Heart left ventricle (tissue), 16 donors: ENCODE data around the gene DLG1. TPM values are rescaled to one million over a fixed set of nuclear protein-coding genes. Genes with fewer than 3 reads are reported as not detected.

Source experiments
- ATAC-seq, 4 donors: fragments of 200-7000 bp; cut with Tn5 transposase; one replicate each; pipeline ENCODE4 v1.9.1; 2020 to 2022; ENCODE audit warnings: moderate library complexity in 4 of 4, mild to moderate bottlenecking in 3 of 4, moderate number of reproducible peaks in 1 of 4
- DNase-seq, 5 donors: peaks; one replicate each; pipeline ENCODE4 v3.0.0-alpha.2; 2020
- H3K27ac ChIP-seq, 12 donors: fragments of 200-600 bp; sonication (generic) in 4 of 12; one replicate each; pipeline versions ENCODE4 v1.5.0 to v1.8.0; 2016 to 2022; ENCODE audit warnings: mild to moderate bottlenecking in 2 of 12
- H3K27me3 ChIP-seq, 9 donors: fragments of 200-600 bp; sonication (generic) in 2 of 9; one replicate each; pipeline versions ENCODE4 v1.5.1 to v1.8.0; 2016 to 2022; ENCODE audit warnings: mild to moderate bottlenecking in 3 of 9
- H3K36me3 ChIP-seq, 9 donors: fragments of 200-600 bp; sonication (generic) in 2 of 9; one replicate each; pipeline versions ENCODE4 v1.5.0 to v1.8.0; 2018 to 2022; ENCODE audit warnings: mild to moderate bottlenecking in 2 of 9
- H3K4me1 ChIP-seq, 12 donors: fragments of 200-600 bp; sonication (generic) in 4 of 12; one replicate each; pipeline versions ENCODE4 v1.5.0 to v1.8.0; 2016 to 2022; ENCODE audit warnings: mild to moderate bottlenecking in 3 of 12
- H3K4me3 ChIP-seq, 12 donors: fragments of 200-600 bp; sonication (generic) in 4 of 12; one replicate each; pipeline versions ENCODE4 v1.5.0 to v1.8.0; 2017 to 2022; ENCODE audit warnings: mild to moderate bottlenecking in 9 of 12, moderate library complexity in 4 of 12
- H3K9me3 ChIP-seq, 12 donors: fragments of 200-600 bp; sonication (generic) in 4 of 12; one replicate each; pipeline versions ENCODE4 v1.5.0 to v1.8.0; 2016 to 2022; ENCODE audit warnings: mild to moderate bottlenecking in 1 of 12
- CTCF ChIP-seq, 12 donors: fragments of 200-600 bp; sonication (generic) in 4 of 12; IDR thresholded peaks; one replicate each; pipeline versions ENCODE4 v1.5.0 to v1.8.0; 2018 to 2022; ENCODE audit warnings: antibody characterized with exemption in 12 of 12, mild to moderate bottlenecking in 5 of 12
- POLR2A ChIP-seq, 2 donors: fragments of 450-650 bp; IDR thresholded peaks; one replicate each; pipeline ENCODE4 v1.6.1; 2017; ENCODE audit warnings: antibody characterized with exemption in 2 of 2, mild to moderate bottlenecking in 2 of 2, moderate library complexity in 2 of 2
- WGBS, 4 donors: extraction: QIAGEN DNeasy Blood & Tissue Kit in 2 of 4; methylation state at CpG; one replicate each; pipeline versions ENCODE4 v1.1.5 to v1.1.7; 2013 to 2018; 5-methylcytosine and 5-hydroxymethylcytosine counted together
- intact Hi-C, 10 donors: fragments of 100-400 bp; cut with DNase I; formaldehyde crosslinking; loops; one replicate each; pipeline versions ENCODE4 v1.11.1 to v1.14.2; 2022
- polyA plus RNA-seq, 2 donors: library from polyadenylated mRNA; stranded (reverse); fragments of 200-250 nt; gene quantifications; one replicate each; pipeline ENCODE4 v1.2.3, GENCODE V29; 2013
- total RNA-seq, 9 donors: library from RNA; depleted of rRNA in 2 of 9; stranded (reverse); fragments of >200 nt in 2 of 9; fragmentation: NEBNext Ultra II Directional in 3 of 9; extraction: Animal tissue kit (Norgen Biotek cat#: 25700) in 3 of 9; gene quantifications; one replicate each; pipeline versions ENCODE4 v1.1.0 to v1.2.4, GENCODE V29; 2016 to 2023
- donor health status: ischemic (EF 13 %, LVEDD 7.1; RV severe dilation, severe dysfunction).
- donor health status: healthy with polysubstance abuse.
- donor health status: DM: no; HTN: yes; CAD: no.
- donor health status: DM: no; HTN: no; CAD: no.
- donor health status: ischemic (EF 25% LVEDD 6.9; RV normal size, moderate dysfunction).
- donor health status: ischemic (EF 25% LVEDD 5.7; RV mildly dilated, moderate dysfunction).
- donor health status: healthy.
- donor health status: DM: yes; HTN: yes; CAD: no.
- donor health status: ischemic (EF 35%, LVEDD 5.7; RV mildly dilated, moderate dysfunction).
- donor health status: nonischemic (EF 11% LVEDD 7.7; RV severe dilation, severe dysfunction).
- donor health status: DM: yes; HTN: yes; CAD: no.
- donor health status: PGD.
- donor health status: ischemic (EF 29% LVEDD 5.4; RV normal size, mild dysfunction).
- donor health status: nonischemic (EF 23%, LVEDD 6.1; RV moderate dilation, normal function).

DLG1 gene
- total and polyA plus RNA-seq, 11 donors, result 17.4 to 151 (median 63.6) TPM

GRCh38 chr3:197328198-197328597 is 29.8 kb upstream of the DLG1 start:
- 78 to 85% (median 83%) methylated on average over 6 of the region's 6 CpGs for WGBS, 4 donors
- DNase-seq (no peak), ATAC-seq (peak in 1 of 4 donors; percentile 18)
- no peak for TF ChIP-seq POLR2A (IDR thresholded peaks at IDR 0.05)
- TF ChIP-seq CTCF (IDR thresholded peaks at IDR 0.05), result no peak
- Histone ChIP-seq H3K4me3 (no peak overlapping the region), H3K9me3 (no peaks in the 10 kb centered on the region), H3K27ac (no peak overlapping the region), H3K4me1 (no peaks in the 10 kb centered on the region), H3K36me3 (no peaks in the 10 kb centered on the region), H3K27me3 (no peaks in the 10 kb centered on the region)
- intact Hi-C loops, result no loop called here

- ATAC-seq, result peak in 3 of 4 donors; percentile 72 to 91 (median 79)
Measured at GRCh38 chr3:197327701-197328100, 29.3 kb upstream of the DLG1 start.

GRCh38 chr3:197325773-197326172 is 27.4 kb upstream of the DLG1 start:
- no peak for TF ChIP-seq CTCF (IDR thresholded peaks at IDR 0.05)
- TF ChIP-seq POLR2A (IDR thresholded peaks at IDR 0.05), result no peak
- Histone ChIP-seq H3K36me3 (no peaks in the 10 kb centered on the region), H3K27me3 (no peaks in the 10 kb centered on the region), H3K4me1 (peaks cover 0 to 1% (median 0%) of the 10 kb centered on the region in 12 donors), H3K4me3 (no peak overlapping the region), H3K27ac (no peak overlapping the region), H3K9me3 (no peaks in the 10 kb centered on the region)
- WGBS, 4 donors, result 72 to 88% (median 76%) methylated on average over 7 of the region's 7 CpGs
- intact Hi-C loops, result no loop called here
- DNase-seq (no peak), ATAC-seq (no peak)

More at GRCh38 chr3:197327701-197328100, 29.3 kb upstream of the DLG1 start:
- Histone ChIP-seq H3K36me3 (no peaks in the 10 kb centered on the region), H3K4me1 (no peaks in the 10 kb centered on the region), H3K9me3 (no peaks in the 10 kb centered on the region), H3K27me3 (no peaks in the 10 kb centered on the region), H3K4me3 (no peak overlapping the region), H3K27ac (no peak overlapping the region)
- TF ChIP-seq POLR2A (IDR thresholded peaks at IDR 0.05), result no peak
- no peak for TF ChIP-seq CTCF (IDR thresholded peaks at IDR 0.05)
- intact Hi-C loops, result no loop called here
- peak in 2 of 5 donors; percentile 43 to 45 for DNase-seq
- WGBS, 4 donors, result 50 to 65% (median 51%) methylated on average over 3 of the region's 3 CpGs

GRCh38 chr3:197322149-197322548 is 23.7 kb upstream of the DLG1 start:
- H3K36me3 ChIP-seq, result no peaks in the 10 kb centered on the region
- DNase-seq (no peak), ATAC-seq (no peak)
- TF ChIP-seq CTCF (IDR thresholded peaks at IDR 0.05) (no peak), POLR2A (IDR thresholded peaks at IDR 0.05) (no peak)
- H3K27ac ChIP-seq, result no peak overlapping the region
- H3K27me3 ChIP-seq, result no peaks in the 10 kb centered on the region
- WGBS, 4 donors, result 89 to 97% (median 95%) methylated on average over 1 of the region's 1 CpG
- intact Hi-C loops, result no loop called here
- H3K4me1 ChIP-seq, result peaks cover 0 to 13% (median 2%) of the 10 kb centered on the region in 12 donors
- H3K9me3 ChIP-seq, result no peaks in the 10 kb centered on the region
- H3K4me3 ChIP-seq, result no peak overlapping the region
